Measurements from ENCODE around the gene BRD4.

Gene BRD4

GRCh38 chr19:15305582-15306334, 26.6 kb downstream of the BRD4 start:
- H3K4me3 ChIP-seq (ENCODE audit: low read length): no peak overlapping the region
- no peak for TF ChIP-seq CTCF (conservative IDR thresholded peaks at IDR 0.05; ENCODE audit: low read depth, low read length)
- DNase-seq (ENCODE audit: low read depth): no peak

DNA sequence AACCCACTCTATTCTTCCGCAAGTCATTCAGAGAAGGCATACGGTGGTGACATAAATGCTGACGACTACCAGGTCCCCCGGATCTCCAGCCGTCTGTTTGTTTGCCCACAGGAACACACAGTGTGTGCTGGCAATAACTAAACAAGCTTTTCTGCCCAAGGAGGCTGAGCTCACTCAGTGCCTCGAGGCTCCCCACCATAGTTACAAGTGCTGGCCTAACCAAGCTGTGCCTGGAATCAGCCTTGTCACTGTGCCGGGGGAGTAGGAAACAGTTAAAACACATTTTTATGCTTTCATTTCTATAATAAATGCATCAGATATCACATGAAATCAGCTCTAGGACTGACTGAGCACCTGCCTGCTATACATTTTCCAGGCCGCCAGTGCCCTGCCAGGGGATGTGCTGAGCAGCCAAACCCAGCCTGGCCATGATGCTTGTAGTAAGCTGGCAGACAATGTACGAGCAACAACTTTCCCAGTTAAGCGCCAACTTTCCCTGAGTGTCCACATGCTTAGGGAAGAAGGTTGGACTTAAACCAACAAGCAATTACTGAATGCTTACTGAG, 28.1 kb downstream of the BRD4 start:
- no peak for TF ChIP-seq CTCF (conservative IDR thresholded peaks at IDR 0.05; ENCODE audit: low read depth, low read length)
- no peak overlapping the region for H3K4me3 ChIP-seq (ENCODE audit: low read length)
- no peak for DNase-seq (ENCODE audit: low read depth)

- TF ChIP-seq CTCF (conservative IDR thresholded peaks at IDR 0.05; ENCODE audit: low read depth, low read length): no peak
- DNase-seq (ENCODE audit: low read depth): no peak
- no peak overlapping the region for H3K4me3 ChIP-seq (ENCODE audit: low read length)
Observed at GRCh38 chr19:15303105-15303780, 29.1 kb downstream of the BRD4 start.

- no peak for TF ChIP-seq CTCF (conservative IDR thresholded peaks at IDR 0.05; ENCODE audit: low read depth, low read length)
- no peak for DNase-seq (ENCODE audit: low read depth)
- H3K4me3 ChIP-seq (ENCODE audit: low read length): no peak overlapping the region
Observed at GRCh38 chr19:15300533-15301197, 31.7 kb downstream of the BRD4 start.

DNA sequence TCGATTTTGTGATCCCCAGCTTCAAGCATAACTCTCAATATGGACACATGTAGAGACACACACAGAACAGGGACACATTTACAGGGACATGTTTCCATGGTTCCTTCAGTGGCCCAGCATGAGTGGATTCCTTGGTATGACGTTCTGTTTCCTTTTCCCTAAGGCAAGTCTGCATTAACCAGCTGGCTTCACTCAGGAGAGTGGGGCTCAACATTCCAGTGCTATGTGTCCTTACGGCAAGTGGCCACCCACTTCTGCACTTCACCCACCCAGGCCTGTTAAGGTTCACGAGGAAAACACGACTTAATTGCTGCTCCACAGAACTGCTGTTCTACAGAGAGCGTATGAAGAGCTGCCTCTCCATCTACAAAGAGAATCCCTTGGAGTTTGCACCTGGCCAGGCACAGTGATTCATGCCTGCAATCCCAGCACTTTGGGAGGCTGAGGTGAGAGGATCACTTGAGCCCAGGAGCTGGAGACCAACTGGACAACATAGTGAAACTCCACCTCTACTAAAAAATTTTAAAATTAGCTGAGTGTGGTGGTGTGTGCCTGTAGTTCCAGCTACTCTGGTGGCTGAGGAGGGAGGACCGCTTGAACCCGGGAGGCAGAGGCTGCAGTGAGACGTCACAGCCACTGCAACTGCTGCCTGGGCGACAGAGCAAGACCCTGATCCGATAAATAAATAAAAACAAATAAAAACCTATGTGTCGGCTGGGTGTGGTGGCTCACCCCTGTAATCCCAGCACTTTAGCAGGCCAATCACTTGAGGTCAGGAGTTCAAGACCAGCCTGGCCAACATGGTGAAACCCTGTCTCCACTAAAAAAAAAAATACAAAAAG, 32.5 kb downstream of the BRD4 start:
- DNase-seq (ENCODE audit: low read depth): no peak
- TF ChIP-seq CTCF (conservative IDR thresholded peaks at IDR 0.05; ENCODE audit: low read depth, low read length): no peak
- H3K4me3 ChIP-seq (ENCODE audit: low read length): no peak overlapping the region

DNA sequence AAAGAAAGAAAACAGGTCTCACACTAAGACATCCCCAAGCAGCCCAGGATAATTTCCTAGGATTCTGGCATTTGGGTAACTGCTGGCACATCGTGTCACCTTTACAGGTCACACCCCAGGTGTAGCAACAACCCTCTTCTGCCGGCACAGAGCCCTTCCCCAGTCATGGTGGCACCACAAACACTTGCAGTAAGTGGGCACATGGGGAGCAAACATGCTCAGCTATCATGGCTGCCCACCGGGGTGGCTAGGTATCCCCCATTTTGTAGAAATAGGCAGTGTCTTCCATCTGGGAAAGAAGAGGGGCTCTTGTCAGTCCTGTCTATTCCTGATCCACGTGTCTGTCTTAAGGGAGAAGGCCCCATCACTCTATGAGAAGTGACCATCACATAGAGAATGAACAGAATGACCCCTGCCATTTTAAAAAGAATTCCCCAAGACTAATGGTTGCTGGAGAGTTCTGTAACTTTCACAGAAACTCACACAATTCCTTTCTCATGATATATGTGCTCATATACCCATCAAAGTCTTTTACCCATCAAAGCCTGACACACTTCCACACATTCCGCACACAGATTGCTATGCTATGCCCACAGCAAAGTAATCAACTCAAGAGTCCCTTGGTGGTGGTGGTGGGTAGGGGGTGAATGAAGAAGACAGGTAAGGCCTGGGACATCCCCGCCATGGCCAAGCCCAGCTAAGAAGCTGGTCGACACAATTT, 33.3 kb downstream of the BRD4 start:
- no peak for TF ChIP-seq CTCF (conservative IDR thresholded peaks at IDR 0.05; ENCODE audit: low read depth, low read length)
- DNase-seq (ENCODE audit: low read depth): no peak
- no peak overlapping the region for H3K4me3 ChIP-seq (ENCODE audit: low read length)

Measured in retinal pigment epithelial cell (primary cell).